Left ventricle myocardium inferior (tissue), 1 donor: ENCODE data around the gene NFXL1. TPM values are rescaled to one million over a fixed set of nuclear protein-coding genes. Genes with fewer than 3 reads are reported as not detected.

Experiments
- DNase-seq: peaks from one replicate; pipeline ENCODE4 v3.0.0-alpha.2; 2020
- H3K27ac ChIP-seq: fragments of 200-600 bp; replicated peaks from 2 replicates; pipeline ENCODE4 v1.8.0; 2021
- H3K27me3 ChIP-seq: fragments of 200-600 bp; 2 replicates; pipeline ENCODE4 v1.8.0; 2021; ENCODE audit warnings: low read depth
- H3K36me3 ChIP-seq: fragments of 200-600 bp; 2 replicates; pipeline ENCODE4 v1.8.0; 2021
- H3K4me1 ChIP-seq: fragments of 200-600 bp; 2 replicates; pipeline ENCODE4 v1.8.0; 2021
- H3K4me3 ChIP-seq: fragments of 200-600 bp; 2 replicates; pipeline ENCODE4 v1.8.0; 2021; ENCODE audit warnings: mild to moderate bottlenecking, moderate library complexity
- H3K9me3 ChIP-seq: fragments of 200-600 bp; replicated peaks from 2 replicates; pipeline ENCODE4 v1.8.0; 2021
- intact Hi-C: fragments of 100-400 bp; cut with micrococcal nuclease; formaldehyde crosslinking; loops from one replicate; pipeline ENCODE4 v1.11.0; 2022
- total RNA-seq: library from RNA; stranded (reverse); fragmentation: NEBNext Ultra II Directional; extraction: Animal tissue kit (Norgen Biotek cat#: 25700); gene quantifications from one replicate; pipeline ENCODE4 v1.2.1, GENCODE V29; 2021
- TF ChIP-seq, protein P1 (sequence below): fragments of 200-600 bp; IDR thresholded peaks from 2 replicates; pipeline ENCODE4 v1.8.0; 2021; ENCODE audit warnings: antibody characterized with exemption, mild to moderate bottlenecking, borderline replicate concordance
- donor health status: DM: no; HTN: yes; CAD: no; lungs with severe emphysema.

Gene NFXL1
- total RNA-seq, 1 donor from 2014 or later: 4.8 TPM

DNA sequence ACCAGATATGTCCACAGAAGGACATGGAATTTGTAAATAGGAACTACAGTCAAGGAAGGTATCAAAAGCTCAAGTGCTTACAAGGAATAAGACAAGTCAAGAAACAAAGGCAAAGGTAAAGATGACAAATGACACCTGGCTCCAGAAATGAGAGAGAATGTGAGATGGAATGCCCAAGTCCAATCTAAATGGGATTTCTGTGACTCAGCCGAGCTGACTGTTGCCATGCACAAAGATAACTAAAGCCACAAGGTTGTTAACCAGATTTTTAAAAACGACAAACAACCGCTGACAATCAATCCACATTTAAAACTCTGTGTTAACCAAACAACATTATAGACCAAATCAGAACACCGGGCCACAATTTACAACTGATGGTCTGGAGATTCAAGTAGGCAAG, 1.1 kb downstream of the NFXL1 start:
- no peak overlapping the region for H3K27ac ChIP-seq
- H3K36me3 ChIP-seq: peaks cover 24% of the 10 kb centered on the region
- DNase-seq: no peak
- peaks cover 6% of the 10 kb centered on the region for H3K9me3 ChIP-seq
- peaks cover 21% of the 10 kb centered on the region for H3K4me1 ChIP-seq
- TF ChIP-seq, protein P1, sequence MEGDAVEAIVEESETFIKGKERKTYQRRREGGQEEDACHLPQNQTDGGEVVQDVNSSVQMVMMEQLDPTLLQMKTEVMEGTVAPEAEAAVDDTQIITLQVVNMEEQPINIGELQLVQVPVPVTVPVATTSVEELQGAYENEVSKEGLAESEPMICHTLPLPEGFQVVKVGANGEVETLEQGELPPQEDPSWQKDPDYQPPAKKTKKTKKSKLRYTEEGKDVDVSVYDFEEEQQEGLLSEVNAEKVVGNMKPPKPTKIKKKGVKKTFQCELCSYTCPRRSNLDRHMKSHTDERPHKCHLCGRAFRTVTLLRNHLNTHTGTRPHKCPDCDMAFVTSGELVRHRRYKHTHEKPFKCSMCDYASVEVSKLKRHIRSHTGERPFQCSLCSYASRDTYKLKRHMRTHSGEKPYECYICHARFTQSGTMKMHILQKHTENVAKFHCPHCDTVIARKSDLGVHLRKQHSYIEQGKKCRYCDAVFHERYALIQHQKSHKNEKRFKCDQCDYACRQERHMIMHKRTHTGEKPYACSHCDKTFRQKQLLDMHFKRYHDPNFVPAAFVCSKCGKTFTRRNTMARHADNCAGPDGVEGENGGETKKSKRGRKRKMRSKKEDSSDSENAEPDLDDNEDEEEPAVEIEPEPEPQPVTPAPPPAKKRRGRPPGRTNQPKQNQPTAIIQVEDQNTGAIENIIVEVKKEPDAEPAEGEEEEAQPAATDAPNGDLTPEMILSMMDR: no peak
- intact Hi-C loops: no loop called here
- H3K27me3 ChIP-seq: no peaks in the 10 kb centered on the region
- H3K4me3 ChIP-seq: peak overlapping the region; percentile 91

DNA sequence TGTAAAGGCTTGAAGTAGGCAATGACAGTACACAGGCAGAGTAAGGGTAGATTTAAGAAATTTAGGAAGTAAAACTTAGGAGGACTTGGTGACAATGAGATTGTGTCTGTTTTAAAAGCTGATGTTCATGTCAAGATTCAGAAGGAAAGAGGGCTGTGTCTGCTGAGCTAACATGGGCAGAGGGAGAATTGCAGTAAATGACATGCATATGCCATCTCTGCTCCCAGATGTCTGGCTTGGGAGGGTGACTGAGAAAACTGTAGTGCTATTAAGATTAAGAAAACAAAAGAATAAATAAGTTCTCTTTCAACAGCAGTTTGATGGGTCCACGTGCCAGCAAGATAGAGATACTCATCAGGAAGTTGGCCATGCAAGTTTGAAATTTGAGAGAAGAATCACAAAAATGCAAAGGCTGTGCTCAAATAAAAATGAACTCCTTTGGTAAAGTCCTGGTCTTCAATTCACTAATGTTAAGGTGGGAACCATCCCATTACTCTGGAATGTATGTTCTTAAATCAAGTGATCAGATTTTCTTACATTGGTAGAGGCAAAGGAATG, 7.2 kb downstream of the NFXL1 start:
- TF ChIP-seq, protein P1: no peak
- intact Hi-C loops: no loop called here
- no peaks in the 10 kb centered on the region for H3K9me3 ChIP-seq
- H3K36me3 ChIP-seq: peaks cover 68% of the 10 kb centered on the region
- no peaks in the 10 kb centered on the region for H3K4me1 ChIP-seq
- H3K27me3 ChIP-seq: no peaks in the 10 kb centered on the region
- DNase-seq: no peak
- H3K4me3 ChIP-seq: no peak overlapping the region
- H3K27ac ChIP-seq: no peak overlapping the region

DNA sequence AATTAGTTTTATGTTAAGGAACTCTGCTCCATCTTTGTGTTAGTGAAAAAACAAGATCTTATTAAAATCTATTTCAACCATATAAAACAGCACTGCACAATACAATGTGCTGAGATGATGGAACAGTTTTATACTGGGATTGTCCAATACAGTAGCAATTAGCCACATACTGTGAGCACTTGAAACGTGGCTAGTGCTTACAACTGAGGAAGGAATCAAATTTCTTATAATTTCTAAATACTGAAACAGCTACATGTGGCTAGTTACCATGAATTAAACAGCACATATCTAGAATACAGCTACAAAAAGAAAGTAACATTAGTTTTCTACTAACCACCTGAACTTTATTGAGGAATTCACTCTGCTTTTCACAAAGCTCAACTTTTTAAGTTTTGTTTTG, 14.7 kb downstream of the NFXL1 start:
- no peak for DNase-seq
- Histone ChIP-seq H3K4me3 (no peak overlapping the region), H3K9me3 (no peaks in the 10 kb centered on the region), H3K4me1 (no peaks in the 10 kb centered on the region), H3K27me3 (no peaks in the 10 kb centered on the region), H3K27ac (no peak overlapping the region), H3K36me3 (peaks cover 82% of the 10 kb centered on the region)
- TF ChIP-seq, protein P1: no peak
- intact Hi-C loops: no loop called here

GRCh38 chr4:47891928-47892327, 22.5 kb downstream of the NFXL1 start:
- intact Hi-C loops: no loop called here
- peaks cover 91% of the 10 kb centered on the region for H3K36me3 ChIP-seq
- no peak overlapping the region for H3K4me3 ChIP-seq
- TF ChIP-seq, protein P1: no peak
- no peak overlapping the region for H3K27ac ChIP-seq
- no peaks in the 10 kb centered on the region for H3K9me3 ChIP-seq
- no peaks in the 10 kb centered on the region for H3K27me3 ChIP-seq
- H3K4me1 ChIP-seq: no peaks in the 10 kb centered on the region
- no peak for DNase-seq

- Histone ChIP-seq H3K27me3 (no peaks in the 10 kb centered on the region), H3K27ac (no peak overlapping the region), H3K9me3 (no peaks in the 10 kb centered on the region), H3K4me1 (no peaks in the 10 kb centered on the region), H3K36me3 (peaks cover 91% of the 10 kb centered on the region), H3K4me3 (no peak overlapping the region)
- TF ChIP-seq, protein P1: no peak
- intact Hi-C loops: no loop called here
- DNase-seq: no peak
Observed at GRCh38 chr4:47882228-47882627, 32.2 kb downstream of the NFXL1 start.
